GM19193 (cell line): ENCODE results near the gene RABGAP1L.

Source experiments
- POLR2A ChIP-seq: IDR thresholded peaks from 4 replicates; pipeline ENCODE4 v1.6.1; 2011; ENCODE audit not compliant: insufficient read depth, insufficient read length; ENCODE audit errors: extremely low read depth

RABGAP1L gene

GRCh38 chr1:174583316-174583715 lies 424.0 kb downstream of the RABGAP1L start:
- TF ChIP-seq POLR2A, result no peak

GRCh38 chr1:174584071-174584470 lies 424.8 kb downstream of the RABGAP1L start:
- no peak for TF ChIP-seq POLR2A

- TF ChIP-seq POLR2A, result no peak
Observed at GRCh38 chr1:174605198-174605597, 445.9 kb downstream of the RABGAP1L start.

- no peak for TF ChIP-seq POLR2A
Observed at GRCh38 chr1:174606471-174606870, 447.2 kb downstream of the RABGAP1L start.

- no peak for TF ChIP-seq POLR2A
Observed at GRCh38 chr1:174623324-174624035, 464.2 kb downstream of the RABGAP1L start.

GRCh38 chr1:174626031-174627025 lies 467.0 kb downstream of the RABGAP1L start:
- no peak for TF ChIP-seq POLR2A

- no peak for TF ChIP-seq POLR2A
Observed at GRCh38 chr1:174637487-174637886, 478.2 kb downstream of the RABGAP1L start.

- TF ChIP-seq POLR2A, result no peak
Observed at GRCh38 chr1:174639461-174639860, 480.1 kb downstream of the RABGAP1L start.

- no peak for TF ChIP-seq POLR2A
Observed at GRCh38 chr1:174640783-174641182, 481.5 kb downstream of the RABGAP1L start.

- TF ChIP-seq POLR2A, result no peak
Observed at GRCh38 chr1:174642393-174642792, 483.1 kb downstream of the RABGAP1L start.

- no peak for TF ChIP-seq POLR2A
Observed at GRCh38 chr1:174643206-174643605, 483.9 kb downstream of the RABGAP1L start.

GRCh38 chr1:174652569-174653280 lies 493.4 kb downstream of the RABGAP1L start:
- no peak for TF ChIP-seq POLR2A

- no peak for TF ChIP-seq POLR2A
Observed at GRCh38 chr1:174654560-174654959, 495.2 kb downstream of the RABGAP1L start.

GRCh38 chr1:174656409-174657059 lies 497.2 kb downstream of the RABGAP1L start:
- no peak for TF ChIP-seq POLR2A
